HEK293T (cell line): ENCODE results near the gene KIAA1217.

Experiments
- CTCF ChIA-PET: fragments of 350-600 bp; formaldehyde crosslinking; extraction: SDS; loops from one replicate; lab custom pipeline; 2021; ENCODE audit warnings: antibody characterized with exemption, inconsistent platforms; lab: Yijun Ruan, JAX
- POLR2A ChIA-PET: fragments of 350-600 bp; formaldehyde crosslinking; extraction: SDS; loops from one replicate; lab custom pipeline; 2020; ENCODE audit warnings: antibody characterized with exemption, inconsistent platforms; lab: Yijun Ruan, JAX
- DNase-seq: peaks from one replicate; pipeline ENCODE4 v3.0.0; 2012; ENCODE audit warnings: mixed read lengths; ENCODE audit errors: extremely low spot score
- ARNT ChIP-seq: fragments of 450-650 bp; IDR thresholded peaks from 2 replicates; pipeline ENCODE4 v1.6.1; 2017; ENCODE audit warnings: mild to moderate bottlenecking
- BHLHE40 ChIP-seq: fragments of 450-650 bp; IDR thresholded peaks from 2 replicates; pipeline ENCODE4 v1.6.1; 2016; ENCODE audit warnings: mild to moderate bottlenecking, moderate library complexity, borderline replicate concordance
- CTBP1 ChIP-seq: fragments of 450-650 bp; IDR thresholded peaks from 2 replicates; pipeline ENCODE4 v1.6.1; 2016; ENCODE audit warnings: borderline replicate concordance
- ELF4 ChIP-seq: fragments of 450-650 bp; IDR thresholded peaks from 2 replicates; pipeline ENCODE4 v1.6.1; 2017; ENCODE audit warnings: antibody characterized with exemption
- FOXA1 ChIP-seq: fragments of 450-650 bp; IDR thresholded peaks from 2 replicates; pipeline ENCODE4 v1.6.1; 2016; ENCODE audit warnings: mild to moderate bottlenecking
- FOXK2 ChIP-seq: fragments of 450-650 bp; IDR thresholded peaks from 2 replicates; pipeline ENCODE4 v1.6.1; 2016; ENCODE audit warnings: mild to moderate bottlenecking
- FOXM1 ChIP-seq: fragments of 450-650 bp; IDR thresholded peaks from 2 replicates; pipeline ENCODE4 v1.6.1; 2017; ENCODE audit warnings: mild to moderate bottlenecking, borderline replicate concordance
- HDGF ChIP-seq: fragments of 450-650 bp; IDR thresholded peaks from 2 replicates; pipeline ENCODE4 v1.6.1; 2017; ENCODE audit warnings: antibody characterized with exemption, borderline replicate concordance
- L3MBTL2 ChIP-seq: fragments of 450-650 bp; conservative IDR thresholded peaks from 2 replicates; pipeline ENCODE4 v1.6.1; 2016; ENCODE audit warnings: mild to moderate bottlenecking
- LEF1 ChIP-seq: fragments of 450-650 bp; IDR thresholded peaks from 2 replicates; pipeline ENCODE4 v1.6.1; 2017; ENCODE audit warnings: mild to moderate bottlenecking, borderline replicate concordance
- NFRKB ChIP-seq: fragments of 450-650 bp; IDR thresholded peaks from 2 replicates; pipeline ENCODE4 v1.6.1; 2016; ENCODE audit warnings: mild to moderate bottlenecking, moderate library complexity
- SP1 ChIP-seq: fragments of 450-650 bp; IDR thresholded peaks from 2 replicates; pipeline ENCODE4 v1.6.1; 2017
- SUZ12 ChIP-seq: fragments of 450-650 bp; IDR thresholded peaks from 2 replicates; pipeline ENCODE4 v1.6.1; 2016; ENCODE audit warnings: mild to moderate bottlenecking
- TARDBP ChIP-seq: fragments of 450-650 bp; IDR thresholded peaks from 2 replicates; pipeline ENCODE4 v1.6.1; 2016
- ZNF384 ChIP-seq: fragments of 450-650 bp; IDR thresholded peaks from 2 replicates; pipeline ENCODE4 v1.6.1; 2016
- TF ChIP-seq, protein P1 (sequence below): fragments of 450-650 bp; IDR thresholded peaks from 2 replicates; pipeline ENCODE4 v1.6.1; 2016

Gene KIAA1217

DNA sequence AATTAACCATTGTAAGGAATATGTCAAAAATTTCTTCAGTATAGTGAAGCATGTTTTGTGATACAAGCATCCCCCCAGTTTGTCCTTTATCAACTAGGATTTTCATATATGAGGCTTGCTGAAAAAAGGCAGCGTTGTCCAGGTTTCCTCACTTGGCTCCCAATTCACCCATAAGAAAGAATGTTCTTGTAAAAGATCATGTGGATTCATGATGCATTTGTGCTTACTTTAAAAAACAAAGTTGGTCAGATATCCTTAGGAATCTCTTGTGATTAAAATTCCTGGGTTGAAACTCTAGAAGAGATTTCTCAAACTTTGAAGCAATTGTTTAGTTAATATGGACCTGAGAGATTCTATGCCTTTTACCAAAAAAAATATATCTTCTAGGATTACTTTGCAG, 181.8 kb downstream of the KIAA1217 start:
- CTCF ChIA-PET = no interaction called here

DNA sequence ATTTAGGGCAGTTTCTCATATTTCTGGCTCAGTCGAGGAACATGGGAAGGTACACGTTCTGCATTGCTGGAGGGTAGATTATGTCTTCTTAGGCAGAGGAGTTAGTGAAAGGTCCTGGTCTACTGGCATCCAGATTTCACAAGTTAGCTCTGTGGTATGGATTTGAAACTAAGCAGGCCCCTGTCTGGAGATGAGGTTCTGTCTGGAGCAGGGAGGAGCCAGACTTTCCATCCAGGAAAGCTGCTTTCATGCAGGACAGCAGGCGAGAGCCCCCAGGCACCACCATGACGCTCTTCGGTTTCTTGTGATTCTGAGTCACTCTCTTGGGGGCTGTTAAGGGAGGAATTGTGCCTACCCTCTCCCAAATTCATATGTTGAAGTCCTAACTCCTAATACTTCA, 184.3 kb downstream of the KIAA1217 start:
- POLR2A ChIA-PET = no interaction called here
- TF ChIP-seq HDGF (no peak), FOXK2 (no peak), L3MBTL2 (no peak), SP1 (no peak), FOXM1 (no peak), CTBP1 (no peak), LEF1 (no peak), ZNF384 (no peak), TARDBP (no peak), SUZ12 (no peak), NFRKB (no peak), FOXA1 (no peak), ELF4 (no peak)
- TF ChIP-seq, protein P1, sequence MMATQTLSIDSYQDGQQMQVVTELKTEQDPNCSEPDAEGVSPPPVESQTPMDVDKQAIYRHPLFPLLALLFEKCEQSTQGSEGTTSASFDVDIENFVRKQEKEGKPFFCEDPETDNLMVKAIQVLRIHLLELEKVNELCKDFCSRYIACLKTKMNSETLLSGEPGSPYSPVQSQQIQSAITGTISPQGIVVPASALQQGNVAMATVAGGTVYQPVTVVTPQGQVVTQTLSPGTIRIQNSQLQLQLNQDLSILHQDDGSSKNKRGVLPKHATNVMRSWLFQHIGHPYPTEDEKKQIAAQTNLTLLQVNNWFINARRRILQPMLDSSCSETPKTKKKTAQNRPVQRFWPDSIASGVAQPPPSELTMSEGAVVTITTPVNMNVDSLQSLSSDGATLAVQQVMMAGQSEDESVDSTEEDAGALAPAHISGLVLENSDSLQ = no peak
- no peak for DNase-seq
- CTCF ChIA-PET = no interaction called here

More for the DNA sequence above, 181.8 kb downstream of the KIAA1217 start:
- DNase-seq = no peak
- POLR2A ChIA-PET = no interaction called here
- TF ChIP-seq NFRKB = no peak
- no peak for TF ChIP-seq FOXA1
- no peak for TF ChIP-seq ZNF384
- TF ChIP-seq ELF4 = no peak
- TF ChIP-seq FOXM1 = no peak

DNA sequence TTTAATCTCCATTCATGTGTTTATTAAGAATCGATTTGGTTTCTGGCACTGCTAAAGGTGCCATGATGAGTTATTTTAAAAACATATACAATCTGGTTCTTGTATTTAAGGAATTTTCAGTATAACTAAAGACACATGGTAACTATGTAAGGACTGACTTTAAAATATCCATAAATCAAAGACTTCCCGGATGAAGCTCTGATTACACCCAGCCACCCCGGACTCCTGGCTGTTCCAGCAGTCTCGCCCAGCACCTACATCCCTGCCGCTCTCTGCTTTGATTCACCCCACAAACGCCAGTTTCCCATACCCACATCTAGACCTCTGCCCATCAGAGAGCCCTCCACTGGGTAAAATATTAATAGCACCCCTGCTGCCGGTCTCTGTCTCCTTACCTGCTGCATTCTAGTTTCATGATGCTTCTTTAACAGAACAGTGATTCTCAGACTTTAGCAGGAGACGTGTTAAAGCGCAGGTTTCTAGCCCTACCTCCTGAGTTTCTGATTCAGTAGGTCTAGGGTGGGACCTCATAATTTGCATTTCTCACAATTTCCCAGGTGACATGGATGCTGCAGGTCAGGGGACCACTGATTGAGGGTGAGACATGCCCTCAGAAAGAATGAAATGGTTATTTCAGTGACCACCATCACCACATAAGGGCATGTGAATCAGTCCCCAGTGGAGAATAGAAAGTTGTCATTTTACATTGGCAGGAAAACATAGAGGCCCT, 185.7 kb downstream of the KIAA1217 start:
- DNase-seq = no peak
- POLR2A ChIA-PET = no interaction called here
- CTCF ChIA-PET = no interaction called here
- TF ChIP-seq L3MBTL2 (no peak), BHLHE40 (no peak)

DNA sequence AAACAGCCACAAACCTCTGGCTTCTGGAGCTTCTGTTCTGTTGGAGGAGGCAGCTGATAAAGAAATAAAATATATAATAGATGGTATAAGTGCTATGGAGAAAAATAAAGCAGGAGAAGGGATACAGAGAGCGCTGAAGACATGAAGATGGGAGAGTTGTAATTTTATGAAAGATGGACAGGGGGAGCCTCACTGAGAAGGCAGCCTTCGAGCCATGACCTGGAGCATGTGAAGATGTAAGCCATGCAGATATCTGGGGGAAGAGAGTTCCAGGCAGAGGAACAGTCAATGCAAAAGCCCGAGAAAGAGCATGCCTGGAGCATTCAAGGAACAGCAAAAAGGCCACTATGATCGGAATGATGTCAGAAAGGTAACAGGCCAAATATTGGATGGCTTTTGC, 187.5 kb downstream of the KIAA1217 start:
- TF ChIP-seq, protein P1 = no peak
- no peak for TF ChIP-seq SP1
- TF ChIP-seq BHLHE40 = no peak
- TF ChIP-seq FOXM1 = no peak
- TF ChIP-seq HDGF = no peak
- no peak for TF ChIP-seq L3MBTL2
- TF ChIP-seq FOXA1 = no peak
- no peak for TF ChIP-seq ZNF384
- TF ChIP-seq TARDBP = no peak
- no peak for TF ChIP-seq LEF1
- no peak for TF ChIP-seq SUZ12
- no peak for TF ChIP-seq FOXK2
- no peak for TF ChIP-seq ELF4
- TF ChIP-seq NFRKB = no peak
- no peak for TF ChIP-seq CTBP1
- no peak for TF ChIP-seq ARNT
- CTCF ChIA-PET = no interaction called here
- no peak for DNase-seq
- POLR2A ChIA-PET = no interaction called here

DNA sequence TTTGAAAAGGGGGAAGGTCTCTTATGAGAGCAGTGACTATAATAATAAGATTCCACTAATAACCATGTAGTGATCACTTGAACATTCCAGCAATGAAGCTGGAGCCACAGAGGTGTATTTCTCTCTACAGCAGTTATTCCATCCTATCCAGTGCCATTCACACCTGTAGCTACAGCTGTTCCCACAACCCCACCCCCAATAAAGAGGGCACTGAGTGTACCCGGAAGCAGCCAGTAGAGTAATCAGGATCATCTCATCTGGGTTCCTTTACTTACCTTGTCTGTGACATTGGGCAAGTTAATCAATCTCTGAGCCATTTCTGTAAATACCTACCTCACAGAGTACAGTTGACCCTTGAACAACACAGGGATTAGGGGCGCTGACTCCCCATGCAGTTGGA, 188.7 kb downstream of the KIAA1217 start:
- DNase-seq = no peak
- CTCF ChIA-PET = no interaction called here
- POLR2A ChIA-PET = no interaction called here
- TF ChIP-seq, protein P1 = no peak
- no peak for TF ChIP-seq LEF1
- TF ChIP-seq L3MBTL2 = no peak
- no peak for TF ChIP-seq CTBP1
- no peak for TF ChIP-seq ELF4
- TF ChIP-seq FOXK2 = no peak
- TF ChIP-seq HDGF = no peak
- TF ChIP-seq ARNT = no peak
- no peak for TF ChIP-seq NFRKB
- TF ChIP-seq FOXA1 = no peak
- TF ChIP-seq BHLHE40 = no peak
- no peak for TF ChIP-seq SUZ12
- TF ChIP-seq ZNF384 = no peak
- TF ChIP-seq FOXM1 = no peak
- TF ChIP-seq SP1 = no peak
- no peak for TF ChIP-seq TARDBP

DNA sequence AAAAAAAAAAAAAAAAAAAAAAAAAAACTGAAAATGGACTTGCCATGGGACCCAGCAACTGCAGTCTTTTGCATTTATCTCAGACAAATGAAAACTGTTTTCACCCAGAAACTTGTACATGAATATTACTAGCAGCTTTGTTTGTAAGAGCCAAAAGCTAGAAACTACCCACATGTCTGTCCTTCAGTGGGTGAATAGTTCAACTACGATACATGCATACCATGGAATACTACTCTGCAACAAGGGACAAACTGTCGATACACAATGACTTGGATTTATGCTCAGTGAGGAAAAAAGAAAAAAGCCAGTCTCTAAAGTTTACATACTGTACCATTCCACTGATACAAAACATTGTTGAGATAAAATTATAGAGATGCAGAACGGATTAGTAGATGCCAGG, 195.6 kb downstream of the KIAA1217 start:
- POLR2A ChIA-PET = no interaction called here
- TF ChIP-seq ARNT = no peak
- CTCF ChIA-PET = no interaction called here
- no peak for DNase-seq

DNA sequence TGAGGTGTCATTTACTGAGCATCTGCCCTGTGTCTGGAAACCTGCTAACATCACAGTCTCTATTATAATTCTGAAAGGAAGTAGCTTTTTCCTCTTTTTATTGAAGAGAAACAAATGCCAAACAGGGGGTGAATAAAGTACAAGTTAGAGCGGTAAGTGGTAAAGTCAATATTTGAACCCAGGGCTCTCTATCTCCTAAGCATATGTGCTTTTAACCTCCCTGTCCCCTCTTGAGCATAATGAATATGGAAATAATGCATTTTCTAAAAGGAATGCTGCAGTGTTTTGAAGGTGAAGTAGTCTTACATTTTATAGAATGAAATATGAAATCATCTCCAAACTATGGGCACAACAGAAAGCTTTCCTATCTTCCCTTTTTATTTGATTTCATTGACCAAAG, 196.7 kb downstream of the KIAA1217 start:
- DNase-seq = no peak
- ChIA-PET POLR2A (no interaction called here), CTCF (no interaction called here)
- TF ChIP-seq SUZ12 = no peak
- no peak for TF ChIP-seq BHLHE40
- TF ChIP-seq FOXK2 = no peak
- no peak for TF ChIP-seq NFRKB
- no peak for TF ChIP-seq LEF1
- no peak for TF ChIP-seq FOXA1
- no peak for TF ChIP-seq CTBP1
- TF ChIP-seq ZNF384 = no peak
- TF ChIP-seq, protein P1 = no peak
- TF ChIP-seq SP1 = no peak
- no peak for TF ChIP-seq ELF4
